ENCODE results near the gene NOSTRIN.

The NOSTRIN gene

GRCh38 chr2:168894101-168894500, 91.7 kb downstream of the NOSTRIN start:
- no peak for TF ChIP-seq CTCF (IDR thresholded peaks at IDR 0.05; ENCODE audit: insufficient read depth, low read length, missing control alignments)
- POLR2A ChIA-PET: no interaction called here
- DNase-seq (ENCODE audit: low read depth, low spot score): no peak
- CTCF ChIA-PET: no interaction called here
- no peak overlapping the region for H3K4me3 ChIP-seq (ENCODE audit: low read depth, low read length)

GRCh38 chr2:168894720-168895119, 92.3 kb downstream of the NOSTRIN start:
- POLR2A ChIA-PET: no interaction called here
- CTCF ChIA-PET: no interaction called here

GRCh38 chr2:168895771-168896170, 93.3 kb downstream of the NOSTRIN start:
- ChIA-PET POLR2A (no interaction called here), CTCF (no interaction called here)
- DNase-seq (ENCODE audit: low read depth, low spot score): no peak
- no peak for TF ChIP-seq CTCF (IDR thresholded peaks at IDR 0.05; ENCODE audit: insufficient read depth, low read length, missing control alignments)
- no peak overlapping the region for H3K4me3 ChIP-seq (ENCODE audit: low read depth, low read length)

More at GRCh38 chr2:168894720-168895119, 92.3 kb downstream of the NOSTRIN start:
- no peak for DNase-seq (ENCODE audit: low read depth, low spot score)
- TF ChIP-seq CTCF (IDR thresholded peaks at IDR 0.05; ENCODE audit: insufficient read depth, low read length, missing control alignments): no peak
- no peak overlapping the region for H3K4me3 ChIP-seq (ENCODE audit: low read depth, low read length)

- no peak for DNase-seq (ENCODE audit: low read depth, low spot score)
- no peak for TF ChIP-seq CTCF (IDR thresholded peaks at IDR 0.05; ENCODE audit: insufficient read depth, low read length, missing control alignments)
- CTCF ChIA-PET: no interaction called here
- POLR2A ChIA-PET: no interaction called here
- H3K4me3 ChIP-seq (ENCODE audit: low read depth, low read length): no peak overlapping the region
These were observed 94.3 kb downstream of the NOSTRIN start for GRCh38 chr2:168896783-168897182.

- no peak for DNase-seq (ENCODE audit: low read depth, low spot score)
- CTCF ChIA-PET: no interaction called here
- no peak overlapping the region for H3K4me3 ChIP-seq (ENCODE audit: low read depth, low read length)
- no peak for TF ChIP-seq CTCF (IDR thresholded peaks at IDR 0.05; ENCODE audit: insufficient read depth, low read length, missing control alignments)
- POLR2A ChIA-PET: no interaction called here
These were observed 95.0 kb downstream of the NOSTRIN start for GRCh38 chr2:168897449-168897848.

GRCh38 chr2:168901003-168901402, 98.6 kb downstream of the NOSTRIN start, which contains the start of gene G6PC2:
TSS of gene G6PC2 (plus strand) at chr2:168901291. CDS start at chr2:168901332, 41 bp downstream.
- POLR2A ChIA-PET: no interaction called here
- H3K4me3 ChIP-seq (ENCODE audit: low read depth, low read length): no peak within 1 kb of the TSS
- CTCF ChIA-PET: no interaction called here
- no peak for TF ChIP-seq CTCF (IDR thresholded peaks at IDR 0.05; ENCODE audit: insufficient read depth, low read length, missing control alignments)
- no peak for DNase-seq (ENCODE audit: low read depth, low spot score)
